Stimulated activated CD8-positive, alpha-beta memory T cell treated with anti-CD3 and anti-CD28 coated beads, Interleukin-7, amount 100 ng/mL, for 48 hours (primary cell): Measurements from ENCODE around the gene KRTAP5-7.
"Not testable (repeated sequence)": the region's sequence is repeated elsewhere in the genome, so short reads cannot be mapped to it uniquely, and the experiment has no call there.

ENCODE experiments used
- DNase-seq, 2 donors: peaks; one replicate each; pipeline ENCODE4 v3.0.0-alpha.2; 2020; ENCODE audit warnings: low read depth in 1 of 2; ENCODE audit errors: extremely low read depth in 1 of 2

The KRTAP5-7 gene

GRCh38 chr11:71526796-71527575 is at the start of gene KRTAP5-7:
Gene KRTAP5-7 (plus strand): TSS chr11:71527267. CDS start chr11:71527301, 34 bp downstream.
- DNase-seq: not testable (repeated sequence)

GRCh38 chr11:71477641-71478527 is 49.2 kb upstream of the KRTAP5-7 start:
- no peak for DNase-seq

GRCh38 chr11:71478528-71478840 is 48.6 kb upstream of the KRTAP5-7 start:
- no peak for DNase-seq

GRCh38 chr11:71481101-71481960 is 45.7 kb upstream of the KRTAP5-7 start:
- DNase-seq: no peak

GRCh38 chr11:71482216-71482615 is 44.9 kb upstream of the KRTAP5-7 start:
- DNase-seq: no peak

- no peak for DNase-seq
These were observed 44.2 kb upstream of the KRTAP5-7 start for GRCh38 chr11:71482746-71483364.

GRCh38 chr11:71483692-71484091 is 43.4 kb upstream of the KRTAP5-7 start:
- DNase-seq: no peak

- no peak for DNase-seq
These were observed 42.6 kb upstream of the KRTAP5-7 start for GRCh38 chr11:71484248-71485062.

- DNase-seq: no peak
These were observed 42.0 kb upstream of the KRTAP5-7 start for GRCh38 chr11:71485063-71485399.

GRCh38 chr11:71485466-71485865 is 41.6 kb upstream of the KRTAP5-7 start:
- DNase-seq: no peak

GRCh38 chr11:71486320-71486719 is 40.7 kb upstream of the KRTAP5-7 start:
- no peak for DNase-seq

GRCh38 chr11:71488681-71489270 is 38.3 kb upstream of the KRTAP5-7 start:
- DNase-seq: no peak

- DNase-seq: peak; percentile 34 to 44
These were observed 37.6 kb upstream of the KRTAP5-7 start for GRCh38 chr11:71489311-71490043.

GRCh38 chr11:71490044-71490730 is 36.9 kb upstream of the KRTAP5-7 start:
- DNase-seq: no peak

- DNase-seq: no peak
These were observed 36.2 kb upstream of the KRTAP5-7 start for GRCh38 chr11:71490731-71491390.

- DNase-seq: no peak
These were observed 35.5 kb upstream of the KRTAP5-7 start for GRCh38 chr11:71491531-71491930.

- no peak for DNase-seq
These were observed 35.1 kb upstream of the KRTAP5-7 start for GRCh38 chr11:71491940-71492339.
